GM18511 (cell line): ENCODE measurements around the gene MTOR.

Source experiments
- ATAC-seq: cut with Tn5 transposase; IDR thresholded peaks from one replicate; pipeline ENCODE4 v1.9.1; 2021; ENCODE audit warnings: mild to moderate bottlenecking, moderate library complexity; ENCODE audit not compliant: unreplicated experiment

The MTOR gene

DNA sequence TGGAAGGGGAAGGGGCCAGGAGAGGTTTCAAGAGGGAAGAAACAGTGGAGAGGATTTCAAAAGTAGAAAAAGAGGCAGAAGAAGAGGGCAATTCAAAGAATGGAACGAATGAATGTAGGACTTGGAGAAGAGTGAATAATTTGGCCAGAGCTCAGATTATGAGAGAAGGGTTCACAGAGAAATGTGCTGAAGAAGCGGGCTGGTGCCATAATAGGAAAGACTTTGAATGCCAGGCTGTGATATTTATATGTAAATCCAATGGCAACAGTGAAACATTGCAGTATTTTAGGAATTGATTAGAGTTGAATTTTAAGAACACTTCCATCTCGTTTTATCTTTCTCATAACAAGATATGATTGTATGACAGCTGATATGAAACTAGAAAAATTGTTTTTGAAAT, 109.2 kb downstream of the MTOR start:
- no peak for ATAC-seq

GRCh38 chr1:11152755-11153154, 109.6 kb downstream of the MTOR start:
- ATAC-seq, result no peak

GRCh38 chr1:11151826-11152612, 110.3 kb downstream of the MTOR start:
- no peak for ATAC-seq

GRCh38 chr1:11151114-11151513, 111.2 kb downstream of the MTOR start:
- ATAC-seq, result no peak

GRCh38 chr1:11150326-11150725, 112.0 kb downstream of the MTOR start:
- no peak for ATAC-seq

- ATAC-seq, result no peak
Measured at GRCh38 chr1:11147197-11147770, 115.1 kb downstream of the MTOR start.

GRCh38 chr1:11145741-11146140, 116.6 kb downstream of the MTOR start:
- no peak for ATAC-seq

DNA sequence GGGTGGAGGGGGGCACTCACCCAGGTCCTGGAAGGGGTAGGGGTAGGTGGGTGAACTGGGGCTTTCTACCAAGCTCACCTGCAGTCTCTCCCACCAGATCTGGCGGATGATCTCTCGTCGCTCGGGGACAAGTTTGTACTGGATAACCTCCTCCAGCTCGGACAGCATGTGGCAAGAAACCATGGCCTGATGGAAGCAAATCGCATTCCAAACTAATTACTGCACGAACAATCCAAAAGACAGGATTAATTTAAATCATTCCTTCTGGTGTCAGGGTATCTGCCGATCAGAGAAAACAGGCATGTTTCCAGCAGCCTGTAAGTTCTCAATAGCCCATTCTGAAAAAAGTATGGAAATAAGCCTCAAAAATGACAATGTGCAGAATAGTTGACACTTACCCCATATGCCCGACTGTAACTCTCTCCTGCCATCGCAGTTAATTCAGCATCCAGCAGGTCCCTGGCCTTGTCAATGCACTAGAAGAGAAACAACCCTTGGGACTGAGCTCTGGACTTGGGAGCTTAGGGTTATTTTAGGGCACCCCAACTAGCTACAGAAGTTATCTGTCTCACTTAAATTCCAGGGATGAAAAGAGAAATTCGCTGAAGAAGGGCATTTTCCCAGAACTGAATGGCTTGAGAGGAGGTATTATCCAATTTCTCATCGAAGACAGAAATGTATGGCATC, 117.6 kb downstream of the MTOR start:
- no peak for ATAC-seq

DNA sequence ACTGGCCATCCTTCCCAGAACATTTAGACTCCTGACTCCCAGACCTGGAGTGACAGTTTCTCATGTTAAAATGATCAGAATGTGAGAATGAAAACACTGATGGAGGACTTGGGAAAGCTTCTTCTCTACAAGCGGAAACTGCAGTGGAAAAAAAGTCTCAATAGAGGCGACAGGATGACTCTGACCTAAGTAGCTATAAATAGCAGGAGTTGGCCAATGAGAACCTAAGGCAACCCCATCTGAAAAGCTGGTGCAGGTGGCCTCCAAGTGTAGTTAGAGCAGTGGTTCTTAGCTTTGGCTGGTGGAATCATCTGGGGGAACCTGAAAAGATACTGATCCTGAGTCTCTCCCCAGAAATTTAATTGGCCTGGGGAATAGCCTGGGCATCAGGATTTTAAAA, 118.4 kb downstream of the MTOR start:
- no peak for ATAC-seq

GRCh38 chr1:11143401-11143800, 119.0 kb downstream of the MTOR start:
- ATAC-seq, result no peak

GRCh38 chr1:11142618-11143391, 119.5 kb downstream of the MTOR start:
- no peak for ATAC-seq

DNA sequence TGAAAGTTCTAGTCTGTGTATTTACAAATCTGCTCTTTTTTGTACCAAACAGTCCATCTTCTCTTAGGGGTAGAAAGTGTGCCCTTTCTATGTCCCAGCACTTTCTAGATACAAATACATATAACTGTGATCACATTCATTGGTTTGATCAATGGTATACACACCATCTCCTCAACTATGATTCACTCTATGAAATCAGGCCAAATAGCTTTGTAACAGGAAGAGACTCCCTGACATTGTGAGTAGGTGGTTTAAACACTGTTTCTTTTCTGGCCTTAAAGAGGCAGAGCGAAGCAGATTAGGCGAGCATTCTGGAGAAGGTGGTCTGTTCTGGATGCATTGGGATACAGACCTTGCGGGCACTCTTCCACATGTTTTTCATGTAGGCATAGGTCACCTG, 123.4 kb downstream of the MTOR start:
- ATAC-seq, result no peak

GRCh38 chr1:11138029-11138428, 124.3 kb downstream of the MTOR start:
- no peak for ATAC-seq

DNA sequence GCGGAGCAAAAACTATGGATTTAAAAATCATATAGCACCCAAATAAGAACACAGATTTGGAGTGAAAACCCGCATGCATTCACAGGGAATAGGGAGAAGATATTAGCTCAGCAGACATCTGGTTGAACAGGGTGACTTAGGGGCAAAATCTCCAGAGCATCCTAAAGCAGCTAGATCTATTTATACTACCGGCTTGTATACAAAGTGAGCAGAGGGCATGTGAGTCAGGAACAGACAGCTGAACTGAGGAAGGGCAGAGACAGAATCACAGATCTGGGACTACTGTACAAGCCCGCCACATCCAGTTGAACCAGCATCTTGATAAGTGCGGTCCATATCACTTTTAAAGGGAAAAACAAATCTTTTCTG, 127.5 kb downstream of the MTOR start:
- ATAC-seq, result no peak

DNA sequence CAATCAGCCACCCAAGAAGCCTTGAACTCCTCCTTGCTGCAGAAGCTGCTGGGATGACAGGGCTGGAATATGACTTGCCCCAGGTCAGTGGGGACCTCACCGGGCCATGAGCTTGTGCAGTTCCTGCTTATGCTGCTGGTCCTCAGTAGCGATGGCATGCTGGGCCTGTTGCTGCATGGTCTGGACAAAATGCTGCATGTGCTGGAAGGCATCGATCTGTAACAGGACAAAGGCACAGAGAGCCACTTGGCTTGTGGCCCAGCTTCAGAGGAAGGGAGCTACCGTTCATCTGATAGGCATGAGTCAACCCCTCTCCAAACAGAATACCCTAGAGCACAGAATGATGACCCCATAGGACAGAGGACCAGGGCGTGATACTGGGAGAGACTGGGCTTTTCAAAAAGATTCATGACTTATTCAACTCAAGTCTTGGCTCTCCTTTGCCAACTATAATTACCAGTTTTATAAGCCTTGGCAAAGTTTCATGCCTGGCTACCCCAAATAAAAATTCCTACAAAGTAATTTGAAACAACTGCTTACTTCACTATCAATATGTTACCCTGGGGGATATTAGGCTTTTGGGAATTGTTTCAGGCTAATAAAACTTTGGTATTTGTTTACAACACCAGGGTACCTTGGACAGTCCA, 128.0 kb downstream of the MTOR start:
- no peak for ATAC-seq

DNA sequence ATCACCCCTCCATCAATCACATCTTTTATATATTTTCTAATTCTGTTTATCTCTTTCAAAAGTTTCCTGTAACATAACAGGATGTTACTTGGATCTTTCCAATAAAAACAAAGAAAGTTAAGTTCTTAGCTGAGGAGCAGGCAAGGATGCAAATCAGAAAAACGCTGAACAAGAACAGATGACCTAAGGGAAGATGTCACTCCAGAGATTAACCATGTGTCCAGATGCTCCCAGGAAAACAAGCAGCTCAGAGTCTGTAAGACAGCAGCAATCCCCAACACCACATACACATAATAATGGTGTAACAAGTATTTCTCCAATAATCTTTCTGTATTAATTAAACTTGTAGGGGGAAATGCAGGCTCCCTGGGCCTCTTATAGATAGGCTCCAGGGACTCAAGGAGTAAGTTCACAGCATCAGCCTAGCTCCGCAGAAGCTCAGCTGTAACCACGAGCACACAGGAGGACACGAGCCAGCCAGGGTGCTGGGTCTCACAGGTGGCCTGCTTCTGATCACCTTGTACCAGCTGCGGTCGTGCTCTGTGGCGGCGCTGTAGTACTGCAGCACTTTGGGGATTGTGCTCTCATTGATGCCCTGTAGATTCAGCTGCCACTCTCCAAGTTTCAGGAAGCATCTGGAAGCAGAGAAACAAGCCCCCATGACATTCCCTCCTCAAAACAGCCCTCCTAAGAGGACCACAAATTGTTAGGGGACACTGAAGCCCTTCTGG, 129.6 kb downstream of the MTOR start:
- ATAC-seq, result no peak

DNA sequence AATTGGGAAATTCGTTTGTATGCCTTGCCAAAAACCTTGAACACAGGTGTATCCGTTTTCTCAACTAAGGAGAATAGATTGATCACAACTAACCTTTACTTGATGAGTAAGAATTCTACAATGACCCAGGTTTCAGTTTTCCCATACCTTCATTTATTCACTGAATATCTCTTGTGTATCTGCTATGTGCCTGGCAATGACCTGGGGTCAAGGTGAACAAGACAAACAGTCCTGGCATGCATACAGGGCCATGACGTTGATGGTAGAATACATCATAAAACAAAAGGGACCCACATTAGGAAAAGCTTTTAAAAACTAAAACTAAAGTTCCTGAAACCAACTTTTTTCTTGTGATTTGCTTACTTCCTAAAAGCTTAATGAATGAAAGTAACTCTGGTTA, 130.5 kb downstream of the MTOR start:
- ATAC-seq, result no peak

DNA sequence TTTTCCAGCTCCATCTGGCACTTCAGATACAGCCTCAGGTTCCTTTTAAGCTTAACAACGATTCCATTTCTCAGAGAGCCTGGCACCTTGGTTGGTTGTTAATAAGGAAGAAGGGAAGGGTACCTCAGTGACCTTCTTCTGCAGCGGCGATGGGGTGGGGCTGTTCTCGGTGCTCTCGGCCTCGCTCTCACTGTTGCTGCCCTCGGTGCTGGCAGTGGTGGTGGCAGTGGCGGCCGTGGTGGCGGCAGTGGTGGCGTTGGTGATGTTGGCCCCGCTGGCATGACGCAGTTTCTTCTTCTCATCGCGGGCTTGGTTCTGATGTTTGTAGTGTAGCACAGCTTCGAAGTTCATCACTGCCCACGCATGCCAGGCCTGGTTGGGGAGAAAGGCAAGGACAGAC, 131.9 kb downstream of the MTOR start:
- ATAC-seq, result no peak

GRCh38 chr1:11129649-11130390, 132.5 kb downstream of the MTOR start:
- no peak for ATAC-seq

DNA sequence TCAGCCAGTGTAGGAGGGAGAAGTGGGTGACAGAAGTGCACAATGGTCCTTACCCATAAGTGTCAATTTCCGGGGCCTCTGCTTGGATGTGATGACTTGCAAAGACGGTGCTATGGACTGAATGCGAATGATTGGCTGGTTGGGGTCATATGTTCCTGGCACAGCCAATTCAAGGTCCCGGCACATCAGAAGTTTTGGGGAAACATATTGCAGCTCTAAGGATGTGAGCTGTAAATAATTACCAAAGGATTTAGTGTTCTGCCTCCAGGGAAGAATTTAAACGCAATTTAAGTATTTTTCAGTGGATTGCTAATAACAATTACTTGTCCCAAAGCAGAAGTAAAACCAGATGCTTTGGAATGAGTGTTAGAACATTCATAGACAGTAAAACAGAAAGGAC, 135.8 kb downstream of the MTOR start:
- no peak for ATAC-seq
